ENCODE results near the gene CYP4F11.
"Not testable (repeated sequence)": the region's sequence is repeated elsewhere in the genome, so short reads cannot be mapped to it uniquely, and the experiment has no call there.

CYP4F11 gene

GRCh38 chr19:15922021-15922420 is 12.3 kb downstream of the CYP4F11 start:
- DNase-seq = no peak

- DNase-seq = no peak
Measured at GRCh38 chr19:15919243-15919642, 15.1 kb downstream of the CYP4F11 start.

- DNase-seq = no peak
Measured at GRCh38 chr19:15915109-15915508, 19.2 kb downstream of the CYP4F11 start.

GRCh38 chr19:15913830-15914229 is 20.5 kb downstream of the CYP4F11 start:
- no peak for DNase-seq

GRCh38 chr19:15913384-15913783 is 20.9 kb downstream of the CYP4F11 start:
- no peak for DNase-seq

GRCh38 chr19:15911599-15912235 is 22.6 kb downstream of the CYP4F11 start:
- no peak for DNase-seq

GRCh38 chr19:15905026-15905425 is 29.3 kb downstream of the CYP4F11 start:
- no peak for DNase-seq

GRCh38 chr19:15902898-15903297 is 31.4 kb downstream of the CYP4F11 start:
- not testable (repeated sequence) for DNase-seq

- DNase-seq = no peak
Measured at GRCh38 chr19:15902254-15902653, 32.1 kb downstream of the CYP4F11 start.

- DNase-seq = no peak
Measured at GRCh38 chr19:15900504-15900903, 33.8 kb downstream of the CYP4F11 start.

GRCh38 chr19:15900032-15900431 is 34.3 kb downstream of the CYP4F11 start:
- DNase-seq = not testable (repeated sequence)

GRCh38 chr19:15899561-15899960 is 34.8 kb downstream of the CYP4F11 start:
- DNase-seq = not testable (repeated sequence)

GRCh38 chr19:15897738-15898276 is 36.5 kb downstream of the CYP4F11 start, which contains the start of gene CYP4F2:
Gene CYP4F2 (minus strand): TSS chr19:15898074. CDS start chr19:15897611, 463 bp downstream.
- DNase-seq = no peak

GRCh38 chr19:15897026-15897737 is 37.1 kb downstream of the CYP4F11 start:
- no peak for DNase-seq

- DNase-seq = no peak
Measured at GRCh38 chr19:15895876-15896430, 38.4 kb downstream of the CYP4F11 start.

GRCh38 chr19:15894359-15894758 is 40.0 kb downstream of the CYP4F11 start:
- DNase-seq = no peak

- no peak for DNase-seq
Measured at GRCh38 chr19:15893477-15893876, 40.9 kb downstream of the CYP4F11 start.

GRCh38 chr19:15892012-15892411 is 42.3 kb downstream of the CYP4F11 start:
- DNase-seq = no peak

- no peak for DNase-seq
Measured at GRCh38 chr19:15891434-15891833, 42.9 kb downstream of the CYP4F11 start.

- not testable (repeated sequence) for DNase-seq
Measured at GRCh38 chr19:15889339-15889738, 45.0 kb downstream of the CYP4F11 start.

- DNase-seq = no peak
Measured at GRCh38 chr19:15885919-15886318, 48.4 kb downstream of the CYP4F11 start.

GRCh38 chr19:15885167-15885566 is 49.2 kb downstream of the CYP4F11 start:
- DNase-seq = no peak

- DNase-seq = not testable (repeated sequence)
Measured at GRCh38 chr19:15883329-15883728, 51.0 kb downstream of the CYP4F11 start.

All from stimulated activated CD8-positive, alpha-beta memory T cell treated with anti-CD3 and anti-CD28 coated beads, Interleukin-4, amount 100 ng/mL, for 48 hours (primary cell).